Measurements from ENCODE around the gene ARHGAP28. TPM values are rescaled to one million over a fixed set of nuclear protein-coding genes. Genes with fewer than 3 reads are reported as not detected.

The ARHGAP28 gene
- total RNA-seq, 1 experiment from 2014 or later = 0.41 TPM

DNA sequence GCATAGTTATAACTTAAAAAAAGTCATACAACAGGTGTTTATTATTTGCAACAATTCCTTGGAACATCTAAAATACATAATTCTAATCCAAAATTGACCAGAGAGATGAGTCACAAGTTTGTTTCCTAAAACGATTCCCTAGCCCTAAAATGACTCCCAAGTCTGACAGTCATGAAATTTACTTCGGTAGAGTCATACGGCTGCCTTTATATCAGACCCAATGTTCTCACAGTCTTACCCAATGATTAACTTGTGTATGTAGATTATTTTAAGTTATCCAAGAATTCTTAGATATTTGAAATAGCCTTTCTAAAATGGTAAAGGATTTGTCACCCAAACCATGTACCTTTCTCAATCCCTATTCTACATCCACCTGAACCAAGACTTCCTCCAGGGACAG lies 213.2 kb downstream of the ARHGAP28 start:
- no peaks in the 10 kb centered on the region for H3K36me3 ChIP-seq (ENCODE audit: control insufficient read depth, insufficient read depth, low read length)
- ChIA-PET CTCF (no interaction called here), POLR2A (no interaction called here)
- ATAC-seq (no peak), DNase-seq (ENCODE audit: low read depth, low spot score) (no peak)
- H3K4me3 ChIP-seq (ENCODE audit: low read depth in 2 of 2, low read length in 2 of 2) = no peak overlapping the region
- no peak overlapping the region for H3K27ac ChIP-seq (ENCODE audit: low read length)
- no peaks in the 10 kb centered on the region for H3K9me3 ChIP-seq (ENCODE audit: control insufficient read depth, insufficient read depth, low read depth, low read length)
- intact Hi-C loops (cut with micrococcal nuclease; ENCODE audit: unreplicated experiment) = no loop called here
- no peak for TF ChIP-seq TCF7L2 (IDR thresholded peaks at IDR 0.05; ENCODE audit: low read depth, low read length)
- TF ChIP-seq SIN3A (IDR thresholded peaks at IDR 0.05; ENCODE audit: borderline replicate concordance, insufficient read depth, low read depth, low read length) = no peak
- TF ChIP-seq, protein P1, sequence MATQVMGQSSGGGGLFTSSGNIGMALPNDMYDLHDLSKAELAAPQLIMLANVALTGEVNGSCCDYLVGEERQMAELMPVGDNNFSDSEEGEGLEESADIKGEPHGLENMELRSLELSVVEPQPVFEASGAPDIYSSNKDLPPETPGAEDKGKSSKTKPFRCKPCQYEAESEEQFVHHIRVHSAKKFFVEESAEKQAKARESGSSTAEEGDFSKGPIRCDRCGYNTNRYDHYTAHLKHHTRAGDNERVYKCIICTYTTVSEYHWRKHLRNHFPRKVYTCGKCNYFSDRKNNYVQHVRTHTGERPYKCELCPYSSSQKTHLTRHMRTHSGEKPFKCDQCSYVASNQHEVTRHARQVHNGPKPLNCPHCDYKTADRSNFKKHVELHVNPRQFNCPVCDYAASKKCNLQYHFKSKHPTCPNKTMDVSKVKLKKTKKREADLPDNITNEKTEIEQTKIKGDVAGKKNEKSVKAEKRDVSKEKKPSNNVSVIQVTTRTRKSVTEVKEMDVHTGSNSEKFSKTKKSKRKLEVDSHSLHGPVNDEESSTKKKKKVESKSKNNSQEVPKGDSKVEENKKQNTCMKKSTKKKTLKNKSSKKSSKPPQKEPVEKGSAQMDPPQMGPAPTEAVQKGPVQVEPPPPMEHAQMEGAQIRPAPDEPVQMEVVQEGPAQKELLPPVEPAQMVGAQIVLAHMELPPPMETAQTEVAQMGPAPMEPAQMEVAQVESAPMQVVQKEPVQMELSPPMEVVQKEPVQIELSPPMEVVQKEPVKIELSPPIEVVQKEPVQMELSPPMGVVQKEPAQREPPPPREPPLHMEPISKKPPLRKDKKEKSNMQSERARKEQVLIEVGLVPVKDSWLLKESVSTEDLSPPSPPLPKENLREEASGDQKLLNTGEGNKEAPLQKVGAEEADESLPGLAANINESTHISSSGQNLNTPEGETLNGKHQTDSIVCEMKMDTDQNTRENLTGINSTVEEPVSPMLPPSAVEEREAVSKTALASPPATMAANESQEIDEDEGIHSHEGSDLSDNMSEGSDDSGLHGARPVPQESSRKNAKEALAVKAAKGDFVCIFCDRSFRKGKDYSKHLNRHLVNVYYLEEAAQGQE (IDR thresholded peaks at IDR 0.05; ENCODE audit: insufficient read depth in 1 of 2, low read depth in 2 of 2, low read length in 1 of 2) = no peak
- TF ChIP-seq, protein P2, sequence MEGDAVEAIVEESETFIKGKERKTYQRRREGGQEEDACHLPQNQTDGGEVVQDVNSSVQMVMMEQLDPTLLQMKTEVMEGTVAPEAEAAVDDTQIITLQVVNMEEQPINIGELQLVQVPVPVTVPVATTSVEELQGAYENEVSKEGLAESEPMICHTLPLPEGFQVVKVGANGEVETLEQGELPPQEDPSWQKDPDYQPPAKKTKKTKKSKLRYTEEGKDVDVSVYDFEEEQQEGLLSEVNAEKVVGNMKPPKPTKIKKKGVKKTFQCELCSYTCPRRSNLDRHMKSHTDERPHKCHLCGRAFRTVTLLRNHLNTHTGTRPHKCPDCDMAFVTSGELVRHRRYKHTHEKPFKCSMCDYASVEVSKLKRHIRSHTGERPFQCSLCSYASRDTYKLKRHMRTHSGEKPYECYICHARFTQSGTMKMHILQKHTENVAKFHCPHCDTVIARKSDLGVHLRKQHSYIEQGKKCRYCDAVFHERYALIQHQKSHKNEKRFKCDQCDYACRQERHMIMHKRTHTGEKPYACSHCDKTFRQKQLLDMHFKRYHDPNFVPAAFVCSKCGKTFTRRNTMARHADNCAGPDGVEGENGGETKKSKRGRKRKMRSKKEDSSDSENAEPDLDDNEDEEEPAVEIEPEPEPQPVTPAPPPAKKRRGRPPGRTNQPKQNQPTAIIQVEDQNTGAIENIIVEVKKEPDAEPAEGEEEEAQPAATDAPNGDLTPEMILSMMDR (IDR thresholded peaks at IDR 0.05) = no peak
- TF ChIP-seq POLR2AphosphoS5 (IDR thresholded peaks at IDR 0.05; ENCODE audit: low read depth, low read length) = no peak
- BruUV-seq (replicated peaks) = no TSS peak
- H3K4me1 ChIP-seq (ENCODE audit: control insufficient read depth, insufficient read depth, low read length) = no peaks in the 10 kb centered on the region
- in situ Hi-C loops (cut with HindIII; ENCODE audit: low pct_unique_long_range_greater_than_20kb, low sequenced_read_pairs) = no loop called here
- H3K27me3 ChIP-seq (ENCODE audit: control insufficient read depth, insufficient read depth, low read length) = no peaks in the 10 kb centered on the region

DNA sequence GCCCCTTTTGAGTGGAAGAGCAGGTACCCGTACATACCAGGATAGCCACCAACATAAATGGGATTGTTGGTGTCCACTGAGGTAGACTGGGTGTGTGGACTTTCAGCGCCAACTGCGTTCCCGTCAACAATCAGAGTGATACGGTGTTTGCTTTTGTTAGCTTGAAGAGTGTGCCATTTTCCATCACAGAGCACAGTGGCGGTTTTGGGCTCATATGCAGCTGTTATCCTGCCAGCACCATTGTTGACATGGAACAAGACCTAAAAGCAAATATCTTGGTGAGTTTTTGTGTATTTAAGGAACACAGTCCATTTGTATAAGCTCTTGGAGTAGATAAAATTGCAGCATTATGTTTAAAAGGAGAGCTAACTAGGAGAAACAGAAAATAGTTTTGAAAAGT lies 213.6 kb downstream of the ARHGAP28 start:
- in situ Hi-C loops (cut with HindIII; ENCODE audit: low pct_unique_long_range_greater_than_20kb, low sequenced_read_pairs) (no loop called here), intact Hi-C loops (cut with micrococcal nuclease; ENCODE audit: unreplicated experiment) (no loop called here)
- no peaks in the 10 kb centered on the region for H3K36me3 ChIP-seq (ENCODE audit: control insufficient read depth, insufficient read depth, low read length)
- no peaks in the 10 kb centered on the region for H3K4me1 ChIP-seq (ENCODE audit: control insufficient read depth, insufficient read depth, low read length)
- CTCF ChIA-PET = no interaction called here
- H3K9me3 ChIP-seq (ENCODE audit: control insufficient read depth, insufficient read depth, low read depth, low read length) = no peaks in the 10 kb centered on the region
- H3K4me3 ChIP-seq (ENCODE audit: low read depth in 2 of 2, low read length in 2 of 2) = no peak overlapping the region
- ATAC-seq (no peak), DNase-seq (ENCODE audit: low read depth, low spot score) (no peak)
- TF ChIP-seq, protein P1 (IDR thresholded peaks at IDR 0.05; ENCODE audit: insufficient read depth in 1 of 2, low read depth in 2 of 2, low read length in 1 of 2) = no peak
- TF ChIP-seq, protein P2 (IDR thresholded peaks at IDR 0.05) = no peak
- TF ChIP-seq SIN3A (IDR thresholded peaks at IDR 0.05; ENCODE audit: borderline replicate concordance, insufficient read depth, low read depth, low read length) (no peak), POLR2AphosphoS5 (IDR thresholded peaks at IDR 0.05; ENCODE audit: low read depth, low read length) (no peak)
- POLR2A ChIA-PET = no interaction called here
- H3K27ac ChIP-seq (ENCODE audit: low read length) = no peak overlapping the region
- no peaks in the 10 kb centered on the region for H3K27me3 ChIP-seq (ENCODE audit: control insufficient read depth, insufficient read depth, low read length)
- BruUV-seq (replicated peaks) = no TSS peak
